Inferior parietal cortex (tissue), 1 donor: ENCODE measurements around the gene CCDC83.

Source experiments
- DNase-seq: peaks from one replicate; pipeline ENCODE4 v3.0.0-alpha.2; 2016; ENCODE audit errors: extremely low spot score

Gene CCDC83

GRCh38 chr11:85855341-85855656 is at the start of gene CCDC83:
Gene CCDC83, plus strand, starts transcription at chr11:85855383. Its CDS starts 9,741 bp downstream, at chr11:85865124.
- DNase-seq: peak; percentile 12

- no peak for DNase-seq
These were observed 49.8 kb upstream of the CCDC83 start for GRCh38 chr11:85805387-85805786.

- no peak for DNase-seq
These were observed 49.2 kb upstream of the CCDC83 start for GRCh38 chr11:85806016-85806415.

- DNase-seq: peak; percentile 9
These were observed 48.3 kb upstream of the CCDC83 start for GRCh38 chr11:85806876-85807275.

GRCh38 chr11:85809191-85809590 is 46.0 kb upstream of the CCDC83 start:
- DNase-seq: no peak

- peak; percentile 39 for DNase-seq
These were observed 45.3 kb upstream of the CCDC83 start for GRCh38 chr11:85809863-85810262.

- DNase-seq: no peak
These were observed 44.7 kb upstream of the CCDC83 start for GRCh38 chr11:85810521-85810870.

- DNase-seq: peak; percentile 53
These were observed 44.1 kb upstream of the CCDC83 start, which contains the start of gene SYTL2 for GRCh38 chr11:85810871-85811611. Gene SYTL2, minus strand, starts transcription at chr11:85811141. Its CDS starts 53,416 bp downstream, at chr11:85757725.

- DNase-seq: no peak
These were observed 43.6 kb upstream of the CCDC83 start for GRCh38 chr11:85811624-85812023.

- no peak for DNase-seq
These were observed 41.5 kb upstream of the CCDC83 start for GRCh38 chr11:85813721-85814120.

GRCh38 chr11:85815186-85815931 is 39.8 kb upstream of the CCDC83 start:
- DNase-seq: no peak

GRCh38 chr11:85819441-85819840 is 35.7 kb upstream of the CCDC83 start:
- DNase-seq: no peak

- no peak for DNase-seq
These were observed 33.5 kb upstream of the CCDC83 start for GRCh38 chr11:85821636-85822035.

GRCh38 chr11:85822814-85823213 is 32.4 kb upstream of the CCDC83 start:
- DNase-seq: no peak

GRCh38 chr11:85823816-85824215 is 31.4 kb upstream of the CCDC83 start:
- no peak for DNase-seq

- DNase-seq: no peak
These were observed 29.6 kb upstream of the CCDC83 start for GRCh38 chr11:85825616-85826015.

- DNase-seq: peak; percentile 26
These were observed 28.9 kb upstream of the CCDC83 start for GRCh38 chr11:85826116-85826855.

GRCh38 chr11:85827748-85828639 is 27.2 kb upstream of the CCDC83 start:
- DNase-seq: no peak

GRCh38 chr11:85828640-85828978 is 26.6 kb upstream of the CCDC83 start:
- DNase-seq: no peak

- no peak for DNase-seq
These were observed 26.0 kb upstream of the CCDC83 start for GRCh38 chr11:85829172-85829571.

- no peak for DNase-seq
These were observed 24.1 kb upstream of the CCDC83 start for GRCh38 chr11:85831050-85831449.

- no peak for DNase-seq
These were observed 19.9 kb upstream of the CCDC83 start for GRCh38 chr11:85835263-85835662.
